ENCODE results near the gene JMJD4. TPM values are rescaled to one million over a fixed set of nuclear protein-coding genes. Genes with fewer than 3 reads are reported as not detected.

JMJD4 gene
- total RNA-seq, 1 donor from 2014 or later = 13.4 TPM

- no peak for TF ChIP-seq CTCF (IDR thresholded peaks at IDR 0.05; ENCODE audit: unreplicated experiment)
- no peak for DNase-seq (ENCODE audit: low spot score)
- Mint-ChIP-seq H3K9me3 (ENCODE audit: unreplicated experiment) (no peaks in the 10 kb centered on the region), H3K27me3 (ENCODE audit: unreplicated experiment) (peaks cover 6% of the 10 kb centered on the region), H3K36me3 (ENCODE audit: low read depth, unreplicated experiment) (peaks cover 5% of the 10 kb centered on the region), H3K4me3 (ENCODE audit: unreplicated experiment) (no peak overlapping the region), H3K27ac (ENCODE audit: unreplicated experiment) (no peak overlapping the region), H3K4me1 (ENCODE audit: unreplicated experiment) (peaks cover 11% of the 10 kb centered on the region)
Measured at GRCh38 chr1:227731696-227732585, 3.2 kb downstream of the JMJD4 start.

- no peak overlapping the region for H3K4me3 Mint-ChIP-seq (ENCODE audit: unreplicated experiment)
- H3K27ac Mint-ChIP-seq (ENCODE audit: unreplicated experiment) = no peak overlapping the region
- peaks cover 6% of the 10 kb centered on the region for H3K27me3 Mint-ChIP-seq (ENCODE audit: unreplicated experiment)
- H3K36me3 Mint-ChIP-seq (ENCODE audit: low read depth, unreplicated experiment) = peaks cover 5% of the 10 kb centered on the region
- peaks cover 11% of the 10 kb centered on the region for H3K4me1 Mint-ChIP-seq (ENCODE audit: unreplicated experiment)
- H3K9me3 Mint-ChIP-seq (ENCODE audit: unreplicated experiment) = no peaks in the 10 kb centered on the region
- DNase-seq (ENCODE audit: low spot score) = no peak
- no peak for TF ChIP-seq CTCF (IDR thresholded peaks at IDR 0.05; ENCODE audit: unreplicated experiment)
Measured at GRCh38 chr1:227731241-227731677, 3.8 kb downstream of the JMJD4 start.

- Mint-ChIP-seq H3K36me3 (ENCODE audit: low read depth, unreplicated experiment) (peaks cover 5% of the 10 kb centered on the region), H3K27ac (ENCODE audit: unreplicated experiment) (no peak overlapping the region), H3K27me3 (ENCODE audit: unreplicated experiment) (peaks cover 2% of the 10 kb centered on the region), H3K4me1 (ENCODE audit: unreplicated experiment) (peaks cover 11% of the 10 kb centered on the region), H3K9me3 (ENCODE audit: unreplicated experiment) (no peaks in the 10 kb centered on the region), H3K4me3 (ENCODE audit: unreplicated experiment) (no peak overlapping the region)
- no peak for DNase-seq (ENCODE audit: low spot score)
- TF ChIP-seq CTCF (IDR thresholded peaks at IDR 0.05; ENCODE audit: unreplicated experiment) = no peak
Measured at GRCh38 chr1:227730630-227731151, 4.4 kb downstream of the JMJD4 start.

GRCh38 chr1:227729881-227730629 is 5.0 kb downstream of the JMJD4 start:
- Mint-ChIP-seq H3K4me3 (ENCODE audit: unreplicated experiment) (peak overlapping the region; percentile 62), H3K27ac (ENCODE audit: unreplicated experiment) (no peak overlapping the region), H3K36me3 (ENCODE audit: low read depth, unreplicated experiment) (peaks cover 5% of the 10 kb centered on the region), H3K27me3 (ENCODE audit: unreplicated experiment) (peaks cover 2% of the 10 kb centered on the region), H3K9me3 (ENCODE audit: unreplicated experiment) (no peaks in the 10 kb centered on the region), H3K4me1 (ENCODE audit: unreplicated experiment) (peaks cover 11% of the 10 kb centered on the region)
- peak; percentile 43 for TF ChIP-seq CTCF (IDR thresholded peaks at IDR 0.05; ENCODE audit: unreplicated experiment)
- DNase-seq (ENCODE audit: low spot score) = peak; percentile 68

Measured in endothelial cell (in vitro differentiated cells).